Right lobe of liver (tissue), 6 donors: Measurements from ENCODE around the gene TNFAIP8L1. TPM values are rescaled to one million over a fixed set of nuclear protein-coding genes. Genes with fewer than 3 reads are reported as not detected.

ENCODE experiments used
- ATAC-seq, 4 donors: fragments of 200-7000 bp; cut with Tn5 transposase; one replicate each; pipeline ENCODE4 v1.9.1; 2020; ENCODE audit warnings: mild to moderate bottlenecking in 4 of 4, moderate library complexity in 4 of 4
- DNase-seq, 3 donors: peaks; one replicate each; pipeline ENCODE4 v3.0.0-alpha.2; 2020
- H3K27ac ChIP-seq, 3 donors: fragments of 200-600 bp; one replicate each; pipeline ENCODE4 v1.8.0; 2022
- H3K27me3 ChIP-seq, 2 donors: fragments of 200-600 bp; one replicate each; pipeline ENCODE4 v1.8.0; 2022
- H3K36me3 ChIP-seq, 4 donors: fragments of 200-600 bp; sonication (generic) in 1 of 4; one replicate each; pipeline versions ENCODE4 v1.5.1 to v1.8.0; 2017 to 2022; ENCODE audit warnings: control low read depth in 1 of 4
- H3K4me1 ChIP-seq, 4 donors: fragments of 200-600 bp; sonication (generic) in 1 of 4; one replicate each; pipeline versions ENCODE4 v1.5.1 to v1.8.0; 2017 to 2022; ENCODE audit warnings: control low read depth in 1 of 4
- H3K4me3 ChIP-seq, 3 donors: fragments of 200-600 bp; one replicate each; pipeline ENCODE4 v1.8.0; 2022
- H3K9me3 ChIP-seq, 4 donors: fragments of 200-600 bp; sonication (generic) in 1 of 4; one replicate each; pipeline versions ENCODE4 v1.5.1 to v1.8.0; 2017 to 2022; ENCODE audit warnings: control low read depth in 1 of 4
- CTCF ChIP-seq, 4 donors: fragments of 200-600 bp in 3 of 4; fragments of 450-650 bp in 1 of 4; IDR thresholded peaks; one replicate each; pipeline versions ENCODE4 v1.5.1 to v1.8.0; 2016 to 2022; ENCODE audit warnings: antibody characterized with exemption in 4 of 4, mild to moderate bottlenecking in 2 of 4
- POLR2A ChIP-seq: fragments of 450-650 bp; IDR thresholded peaks from one replicate; pipeline ENCODE4 v1.6.1; 2017; ENCODE audit warnings: antibody characterized with exemption, mild to moderate bottlenecking
- WGBS: methylation state at CpG from one replicate; pipeline ENCODE4 v1.1.6; 2018; ENCODE audit warnings: low coverage, low lambda C conversion rate; ENCODE audit not compliant: insufficient coverage; ENCODE audit errors: missing lambda C conversion rate; 5-methylcytosine and 5-hydroxymethylcytosine counted together
- intact Hi-C, 2 donors: fragments of 100-400 bp; cut with DNase I; formaldehyde crosslinking; loops; one replicate each; pipeline versions ENCODE4 v1.11.2 to v1.14.1; 2022
- total RNA-seq, 6 experiments: library from RNA; depleted of rRNA in 2 of 6; stranded (reverse); fragments of >200 nt in 2 of 6; fragmentation: NEBNext Ultra II Directional in 3 of 6; extraction: Animal tissue kit (Norgen Biotek cat#: 25700) in 3 of 6; gene quantifications; one replicate each; pipeline versions ENCODE4 v1.1.0 to v1.2.4, GENCODE V29; 2016 to 2023
- donor health status: DM: no; HTN: yes; CAD: no.
- donor health status: DM: no; HTN: no; CAD: no.
- donor health status: DM: no; HTN: no; CAD: no.
- donor health status: DM: no; HTN: yes; CAD: no.
- donor health status: DM: no; HTN: yes; CAD: no.

The TNFAIP8L1 gene
- total RNA-seq, 6 experiments from 2014 or later: 16.6 to 26.4 (median 22.8) TPM

GRCh38 chr19:4657835-4658234, 18.5 kb downstream of the TNFAIP8L1 start:
- TF ChIP-seq POLR2A: no peak
- peaks cover 3 to 39% (median 18%) of the 10 kb centered on the region in 4 donors for H3K36me3 ChIP-seq
- no peaks in the 10 kb centered on the region for H3K9me3 ChIP-seq
- intact Hi-C loops: no loop called here
- no peak overlapping the region for H3K4me3 ChIP-seq
- peaks cover 0 to 26% (median 13%) of the 10 kb centered on the region in 4 donors for H3K4me1 ChIP-seq
- DNase-seq (no peak), ATAC-seq (no peak)
- no peak overlapping the region for H3K27ac ChIP-seq
- WGBS: no CpG with 5 or more reads among the region's 8 CpGs
- no peaks in the 10 kb centered on the region for H3K27me3 ChIP-seq

GRCh38 chr19:4660181-4660791, 21.0 kb downstream of the TNFAIP8L1 start:
- DNase-seq: peak; percentile 75 to 78 (median 77)
- H3K36me3 ChIP-seq: peaks cover 3 to 55% (median 25%) of the 10 kb centered on the region in 4 donors

GRCh38 chr19:4660993-4661392, 21.7 kb downstream of the TNFAIP8L1 start:
- peaks cover 0 to under 1% (median 0%) of the 10 kb centered on the region in 4 donors for H3K4me1 ChIP-seq
- ATAC-seq: peak in 2 of 4 donors; percentile 2 to 4
- no peaks in the 10 kb centered on the region for H3K27me3 ChIP-seq
- H3K36me3 ChIP-seq: peaks cover 3 to 58% (median 25%) of the 10 kb centered on the region in 4 donors
- no peak for DNase-seq
- no peak overlapping the region for H3K4me3 ChIP-seq
- intact Hi-C loops: no loop called here
- no peaks in the 10 kb centered on the region for H3K9me3 ChIP-seq
- 40% methylated on average over 1 of the region's 4 CpGs for WGBS
- TF ChIP-seq POLR2A (no peak), CTCF (IDR thresholded peaks at IDR 0.05) (no peak)
- peak overlapping the region in 1 of 3 donors; percentile 7 for H3K27ac ChIP-seq

More at GRCh38 chr19:4660181-4660791, 21.0 kb downstream of the TNFAIP8L1 start:
- peaks cover 0 to 8% (median 4%) of the 10 kb centered on the region in 4 donors for H3K4me1 ChIP-seq
- no peaks in the 10 kb centered on the region for H3K9me3 ChIP-seq
- intact Hi-C loops: no loop called here
- WGBS: 67% methylated on average over 3 of the region's 15 CpGs
- ATAC-seq: peak; percentile 75 to 87 (median 82)
- H3K4me3 ChIP-seq: no peak overlapping the region
- peak; percentile 47 to 67 (median 60) for TF ChIP-seq CTCF (IDR thresholded peaks at IDR 0.05)
- TF ChIP-seq POLR2A: no peak
- H3K27ac ChIP-seq: peak overlapping the region in 1 of 3 donors; percentile 7
- H3K27me3 ChIP-seq: no peaks in the 10 kb centered on the region

GRCh38 chr19:4662020-4662695, 22.8 kb downstream of the TNFAIP8L1 start:
- Histone ChIP-seq H3K9me3 (no peaks in the 10 kb centered on the region), H3K36me3 (peaks cover 3 to 66% (median 30%) of the 10 kb centered on the region in 4 donors), H3K27me3 (no peaks in the 10 kb centered on the region), H3K27ac (no peak overlapping the region), H3K4me3 (no peak overlapping the region), H3K4me1 (no peaks in the 10 kb centered on the region)
- DNase-seq (no peak), ATAC-seq (no peak)
- WGBS: 67% methylated on average over 9 of the region's 20 CpGs
- TF ChIP-seq CTCF (IDR thresholded peaks at IDR 0.05) (no peak), POLR2A (no peak)
- intact Hi-C loops: no loop called here

- DNase-seq: no peak
- 86% methylated on average over 4 of the region's 6 CpGs for WGBS
- H3K36me3 ChIP-seq: peaks cover 3 to 66% (median 30%) of the 10 kb centered on the region in 4 donors
- intact Hi-C loops: no loop called here
- TF ChIP-seq CTCF (IDR thresholded peaks at IDR 0.05) (no peak), POLR2A (no peak)
- H3K4me1 ChIP-seq: no peaks in the 10 kb centered on the region
- H3K27ac ChIP-seq: no peak overlapping the region
- H3K27me3 ChIP-seq: no peaks in the 10 kb centered on the region
- no peaks in the 10 kb centered on the region for H3K9me3 ChIP-seq
- no peak for ATAC-seq
- H3K4me3 ChIP-seq: no peak overlapping the region
Observed at GRCh38 chr19:4662812-4663211, 23.5 kb downstream of the TNFAIP8L1 start.
